HEK293 (cell line): Measurements from ENCODE around the gene MMP24.

ENCODE experiments used
- ATF2 ChIP-seq: fragments of 450-650 bp; formaldehyde crosslinking; IDR thresholded peaks from 2 replicates; pipeline ENCODE4 v1.5.1; 2016; ENCODE audit warnings: missing biosample characterization, missing genetic modification characterization, low read depth
- INSM2 ChIP-seq: fragments of 450-650 bp; formaldehyde crosslinking; IDR thresholded peaks from 2 replicates; pipeline ENCODE4 v1.5.1; 2016; ENCODE audit warnings: missing biosample characterization, missing genetic modification characterization
- KLF10 ChIP-seq: fragments of 450-650 bp; IDR thresholded peaks from 2 replicates; pipeline ENCODE4 v1.5.1; 2018; ENCODE audit warnings: missing biosample characterization, mild to moderate bottlenecking, missing genetic modification characterization
- KLF17 ChIP-seq: fragments of 450-650 bp; formaldehyde crosslinking; IDR thresholded peaks from 2 replicates; pipeline ENCODE4 v1.5.1; 2016; ENCODE audit warnings: missing biosample characterization, missing genetic modification characterization
- TSHZ1 ChIP-seq: fragments of 450-650 bp; formaldehyde crosslinking; IDR thresholded peaks from 2 replicates; pipeline ENCODE4 v1.5.1; 2016; ENCODE audit warnings: missing biosample characterization, missing genetic modification characterization, borderline replicate concordance
- YY2 ChIP-seq: fragments of 450-650 bp; formaldehyde crosslinking; IDR thresholded peaks from 2 replicates; pipeline ENCODE4 v1.5.1; 2016; ENCODE audit warnings: missing biosample characterization, missing genetic modification characterization
- ZBTB17 ChIP-seq: fragments of 450-650 bp; formaldehyde crosslinking; IDR thresholded peaks from 2 replicates; pipeline ENCODE4 v1.5.1; 2016; ENCODE audit warnings: missing biosample characterization, missing genetic modification characterization
- ZBTB21 ChIP-seq: fragments of 450-650 bp; formaldehyde crosslinking; IDR thresholded peaks from 2 replicates; pipeline ENCODE4 v1.5.1; 2017; ENCODE audit warnings: missing biosample characterization, missing genetic modification characterization
- ZBTB26 ChIP-seq: fragments of 450-650 bp; formaldehyde crosslinking; optimal IDR thresholded peaks from 2 replicates; pipeline ENCODE3; 2016; ENCODE audit warnings: missing biosample characterization, mild to moderate bottlenecking, missing genetic modification characterization
- ZBTB48 ChIP-seq: fragments of 450-650 bp; formaldehyde crosslinking; IDR thresholded peaks from 2 replicates; pipeline ENCODE4 v1.5.1; 2016; ENCODE audit warnings: missing biosample characterization, missing genetic modification characterization
- ZBTB7A ChIP-seq: fragments of 450-650 bp; formaldehyde crosslinking; IDR thresholded peaks from 2 replicates; pipeline ENCODE4 v1.5.1; 2016; ENCODE audit warnings: low read depth, missing biosample characterization, missing genetic modification characterization
- ZFP69B ChIP-seq: fragments of 450-650 bp; formaldehyde crosslinking; IDR thresholded peaks from 2 replicates; pipeline ENCODE4 v1.5.1; 2016; ENCODE audit warnings: missing biosample characterization, missing genetic modification characterization
- ZNF169 ChIP-seq: fragments of 450-650 bp; formaldehyde crosslinking; IDR thresholded peaks from 2 replicates; pipeline ENCODE4 v1.5.1; 2016; ENCODE audit warnings: missing biosample characterization, missing genetic modification characterization
- ZNF311 ChIP-seq: fragments of 450-650 bp; formaldehyde crosslinking; IDR thresholded peaks from 2 replicates; pipeline ENCODE4 v1.5.1; 2017; ENCODE audit warnings: missing biosample characterization, missing genetic modification characterization, borderline replicate concordance
- ZNF362 ChIP-seq: fragments of 450-650 bp; formaldehyde crosslinking; IDR thresholded peaks from 2 replicates; pipeline ENCODE4 v1.5.1; 2016; ENCODE audit warnings: missing biosample characterization, missing genetic modification characterization
- ZNF473 ChIP-seq: fragments of 450-650 bp; formaldehyde crosslinking; IDR thresholded peaks from 2 replicates; pipeline ENCODE4 v1.5.1; 2017; ENCODE audit warnings: missing biosample characterization, missing genetic modification characterization
- ZNF518A ChIP-seq: fragments of 450-650 bp; formaldehyde crosslinking; conservative IDR thresholded peaks from 2 replicates; pipeline ENCODE4 v1.5.1; 2016; ENCODE audit warnings: low read depth, missing biosample characterization, missing genetic modification characterization
- ZNF639 ChIP-seq: fragments of 450-650 bp; formaldehyde crosslinking; IDR thresholded peaks from 2 replicates; pipeline ENCODE4 v1.5.1; 2016; ENCODE audit warnings: missing biosample characterization, missing genetic modification characterization
- ZNF658 ChIP-seq: fragments of 450-650 bp; formaldehyde crosslinking; IDR thresholded peaks from 2 replicates; pipeline ENCODE4; 2016; ENCODE audit warnings: missing biosample characterization, missing genetic modification characterization
- ZNF692 ChIP-seq: fragments of 450-650 bp; formaldehyde crosslinking; IDR thresholded peaks from 2 replicates; pipeline ENCODE4 v1.5.1; 2016; ENCODE audit warnings: missing biosample characterization, missing genetic modification characterization
- ZNF707 ChIP-seq: fragments of 450-650 bp; formaldehyde crosslinking; IDR thresholded peaks from 2 replicates; pipeline ENCODE4 v1.5.1; 2016; ENCODE audit warnings: missing biosample characterization, missing genetic modification characterization

Gene MMP24

GRCh38 chr20:35285806-35286076 lies 59.3 kb downstream of the MMP24 start (continued):
- TF ChIP-seq KLF17 (tag by site-specific recombination) (peak; percentile 75), ZFP69B (tag by site-specific recombination) (0 out of 2 replicates have a peak, but pooled peaks have one; percentile 43), KLF10 (tag by site-specific recombination) (no peak), ZBTB21 (peak; percentile 99), ZNF639 (tag by site-specific recombination) (peak; percentile 78), TSHZ1 (tag by site-specific recombination) (peak; percentile 60; the same call in 1 of the 2 replicates), ZNF518A (tag by site-specific recombination) (no peak; the same call in 1 of the 2 replicates), ZBTB26 (tag by site-specific recombination) (no peak), ZNF707 (no peak), ZBTB17 (tag by site-specific recombination) (peak; percentile 24; the same call in 1 of the 2 replicates), INSM2 (tag by site-specific recombination) (peak; percentile 92), ZBTB7A (0 out of 2 replicates have a peak, but pooled peaks have one; percentile 32), YY2 (peak; percentile 74), ZNF692 (tag by site-specific recombination) (peak; percentile 82), ZNF473 (tag by site-specific recombination) (no peak), ZNF311 (no peak), ZNF658 (0 out of 2 replicates have a peak, but pooled peaks have one; percentile 52), ZNF362 (tag by site-specific recombination) (no peak), ATF2 (tag by site-specific recombination) (peak; percentile 94), ZBTB48 (tag by site-specific recombination) (peak; percentile 38; the same call in 1 of the 2 replicates), ZNF169 (tag by site-specific recombination) (peak; percentile 76)
